COLO668 (cell line): ENCODE data around the gene CLCA2.

Experiments
- DNase-seq: peaks from one replicate; lab custom pipeline; 2025; ENCODE audit not compliant: unreplicated experiment; lab: John Stamatoyannopoulos, UW

Gene CLCA2

GRCh38 chr1:86429835-86430234, 5.9 kb downstream of the CLCA2 start:
- DNase-seq = no peak

- DNase-seq = no peak
Measured at GRCh38 chr1:86430376-86430775, 6.4 kb downstream of the CLCA2 start.

- no peak for DNase-seq
Measured at GRCh38 chr1:86434059-86434458, 10.1 kb downstream of the CLCA2 start.

GRCh38 chr1:86435327-86435726, 11.4 kb downstream of the CLCA2 start:
- DNase-seq = no peak

- DNase-seq = no peak
Measured at GRCh38 chr1:86436041-86436440, 12.1 kb downstream of the CLCA2 start.

- no peak for DNase-seq
Measured at GRCh38 chr1:86441581-86441980, 17.6 kb downstream of the CLCA2 start.

- DNase-seq = no peak
Measured at GRCh38 chr1:86441997-86442396, 18.0 kb downstream of the CLCA2 start.

- no peak for DNase-seq
Measured at GRCh38 chr1:86445919-86446318, 21.9 kb downstream of the CLCA2 start.

GRCh38 chr1:86447198-86447790, 23.3 kb downstream of the CLCA2 start:
- DNase-seq = no peak

- DNase-seq = no peak
Measured at GRCh38 chr1:86448670-86449069, 24.7 kb downstream of the CLCA2 start.

GRCh38 chr1:86449103-86449502, 25.1 kb downstream of the CLCA2 start:
- no peak for DNase-seq

- DNase-seq = no peak
Measured at GRCh38 chr1:86450847-86451246, 26.9 kb downstream of the CLCA2 start.

- no peak for DNase-seq
Measured at GRCh38 chr1:86453664-86454063, 29.7 kb downstream of the CLCA2 start.

GRCh38 chr1:86455073-86455472, 31.1 kb downstream of the CLCA2 start:
- DNase-seq = no peak

- DNase-seq = no peak
Measured at GRCh38 chr1:86460998-86461397, 37.0 kb downstream of the CLCA2 start.

- no peak for DNase-seq
Measured at GRCh38 chr1:86461482-86461881, 37.5 kb downstream of the CLCA2 start.

GRCh38 chr1:86464819-86465218, 40.8 kb downstream of the CLCA2 start:
- DNase-seq = no peak

- no peak for DNase-seq
Measured at GRCh38 chr1:86466109-86466844, 42.3 kb downstream of the CLCA2 start.

- no peak for DNase-seq
Measured at GRCh38 chr1:86466986-86467385, 43.0 kb downstream of the CLCA2 start.

GRCh38 chr1:86468501-86468977, 44.6 kb downstream of the CLCA2 start, which contains the start of gene CLCA1:
Gene CLCA1, plus strand, starts transcription at chr1:86468927. Its CDS starts 45 bp downstream, at chr1:86468972.
- DNase-seq = no peak

GRCh38 chr1:86470859-86471258, 46.9 kb downstream of the CLCA2 start:
- DNase-seq = no peak

- no peak for DNase-seq
Measured at GRCh38 chr1:86471291-86471690, 47.3 kb downstream of the CLCA2 start.

- DNase-seq = no peak
Measured at GRCh38 chr1:86472152-86472551, 48.2 kb downstream of the CLCA2 start.
